HL-60 (cell line): ENCODE measurements around the gene ATOH1.
A peak's percentile ranks its signal among the peaks of the same experiment; 100 is the strongest.

Experiments
- CTCF ChIP-seq: IDR thresholded peaks from one replicate; pipeline ENCODE4 v1.5.1; 2011; ENCODE audit warnings: low read length, control low read depth, inconsistent platforms; ENCODE audit not compliant: insufficient read depth
- GABPA ChIP-seq: IDR thresholded peaks from 2 replicates; pipeline ENCODE4 v1.6.1; 2012; ENCODE audit warnings: low read depth
- POLR2AphosphoS5 ChIP-seq: IDR thresholded peaks from 2 replicates; pipeline ENCODE4 v1.6.1; 2012; ENCODE audit warnings: low read depth
- REST ChIP-seq: IDR thresholded peaks from 2 replicates; pipeline ENCODE4 v1.6.1; 2012; ENCODE audit warnings: low read depth; ENCODE audit not compliant: insufficient replicate concordance
- SPI1 ChIP-seq: IDR thresholded peaks from 2 replicates; pipeline ENCODE4 v1.6.1; 2012; ENCODE audit warnings: low read depth, mild to moderate bottlenecking, borderline replicate concordance

- TF ChIP-seq POLR2AphosphoS5 (no peak), REST (no peak), GABPA (no peak), SPI1 (no peak), CTCF (peak; percentile 84)
These were observed 36.9 kb upstream of the ATOH1 start for GRCh38 chr4:93791570-93792195.
